ENCODE data around the gene CEBPG.

The CEBPG gene

GRCh38 chr19:33430674-33431277 is 57.3 kb downstream of the CEBPG start:
- ATAC-seq: peak; percentile 92
- TF ChIP-seq, protein P1, sequence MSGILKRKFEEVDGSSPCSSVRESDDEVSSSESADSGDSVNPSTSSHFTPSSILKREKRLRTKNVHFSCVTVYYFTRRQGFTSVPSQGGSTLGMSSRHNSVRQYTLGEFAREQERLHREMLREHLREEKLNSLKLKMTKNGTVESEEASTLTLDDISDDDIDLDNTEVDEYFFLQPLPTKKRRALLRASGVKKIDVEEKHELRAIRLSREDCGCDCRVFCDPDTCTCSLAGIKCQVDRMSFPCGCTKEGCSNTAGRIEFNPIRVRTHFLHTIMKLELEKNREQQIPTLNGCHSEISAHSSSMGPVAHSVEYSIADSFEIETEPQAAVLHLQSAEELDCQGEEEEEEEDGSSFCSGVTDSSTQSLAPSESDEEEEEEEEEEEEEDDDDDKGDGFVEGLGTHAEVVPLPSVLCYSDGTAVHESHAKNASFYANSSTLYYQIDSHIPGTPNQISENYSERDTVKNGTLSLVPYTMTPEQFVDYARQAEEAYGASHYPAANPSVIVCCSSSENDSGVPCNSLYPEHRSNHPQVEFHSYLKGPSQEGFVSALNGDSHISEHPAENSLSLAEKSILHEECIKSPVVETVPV (CRISPR knock-in tag; IDR thresholded peaks at IDR 0.05): no peak
- TF ChIP-seq ZFP3 (CRISPR knock-in tag; IDR thresholded peaks at IDR 0.05) (peak; percentile 65), ISL1 (CRISPR knock-in tag; IDR thresholded peaks at IDR 0.05) (no peak)

GRCh38 chr19:33432015-33432414 is 58.5 kb downstream of the CEBPG start:
- TF ChIP-seq, protein P1 (CRISPR knock-in tag; IDR thresholded peaks at IDR 0.05): no peak
- no peak for TF ChIP-seq ZFP30 (CRISPR knock-in tag; IDR thresholded peaks at IDR 0.05)
- TF ChIP-seq, protein P2, sequence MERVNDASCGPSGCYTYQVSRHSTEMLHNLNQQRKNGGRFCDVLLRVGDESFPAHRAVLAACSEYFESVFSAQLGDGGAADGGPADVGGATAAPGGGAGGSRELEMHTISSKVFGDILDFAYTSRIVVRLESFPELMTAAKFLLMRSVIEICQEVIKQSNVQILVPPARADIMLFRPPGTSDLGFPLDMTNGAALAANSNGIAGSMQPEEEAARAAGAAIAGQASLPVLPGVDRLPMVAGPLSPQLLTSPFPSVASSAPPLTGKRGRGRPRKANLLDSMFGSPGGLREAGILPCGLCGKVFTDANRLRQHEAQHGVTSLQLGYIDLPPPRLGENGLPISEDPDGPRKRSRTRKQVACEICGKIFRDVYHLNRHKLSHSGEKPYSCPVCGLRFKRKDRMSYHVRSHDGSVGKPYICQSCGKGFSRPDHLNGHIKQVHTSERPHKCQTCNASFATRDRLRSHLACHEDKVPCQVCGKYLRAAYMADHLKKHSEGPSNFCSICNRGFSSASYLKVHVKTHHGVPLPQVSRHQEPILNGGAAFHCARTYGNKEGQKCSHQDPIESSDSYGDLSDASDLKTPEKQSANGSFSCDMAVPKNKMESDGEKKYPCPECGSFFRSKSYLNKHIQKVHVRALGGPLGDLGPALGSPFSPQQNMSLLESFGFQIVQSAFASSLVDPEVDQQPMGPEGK (CRISPR knock-in tag; IDR thresholded peaks at IDR 0.05; ENCODE audit: borderline replicate concordance): no peak
- no peak for TF ChIP-seq OSR1 (CRISPR knock-in tag; IDR thresholded peaks at IDR 0.05)
- TF ChIP-seq SNAI2 (CRISPR knock-in tag; IDR thresholded peaks at IDR 0.05): no peak
- TF ChIP-seq ZNF8 (CRISPR knock-in tag; IDR thresholded peaks at IDR 0.05): no peak
- no peak for ATAC-seq

Measured in SK-N-SH treated with all-trans-retinoic acid at 6 μM for 48 hours (cell line).